Suprapubic skin (tissue), 4 donors: ENCODE measurements around the gene ARAP2.

ENCODE experiments used
- CTCF ChIP-seq, 2 donors: fragments of 200-600 bp in 1 of 2; fragments of 450-650 bp in 1 of 2; sonication (generic) in 1 of 2; IDR thresholded peaks; one replicate each; pipeline ENCODE4 v1.5.1; 2016 to 2019; ENCODE audit warnings: antibody characterized with exemption in 2 of 2, mild to moderate bottlenecking in 1 of 2, moderate library complexity in 1 of 2
- EP300 ChIP-seq: sonication (generic); formaldehyde crosslinking; IDR thresholded peaks from one replicate; pipeline ENCODE4 v1.6.1; 2017; ENCODE audit warnings: antibody characterized with exemption
- POLR2A ChIP-seq, 2 donors: fragments of 450-650 bp; IDR thresholded peaks; one replicate each; pipeline ENCODE4 v1.6.1; 2017; ENCODE audit warnings: antibody characterized with exemption in 2 of 2, mild to moderate bottlenecking in 2 of 2, moderate library complexity in 2 of 2
- POLR2AphosphoS5 ChIP-seq, 3 donors: sonication (generic); formaldehyde crosslinking; IDR thresholded peaks; one replicate each; pipeline ENCODE4 v1.6.1; 2017; ENCODE audit warnings: antibody characterized with exemption in 3 of 3

GRCh38 chr4:36255577-36255976 is 11.3 kb upstream of the ARAP2 start:
- TF ChIP-seq CTCF (IDR thresholded peaks at IDR 0.05) (no peak), POLR2AphosphoS5 (IDR thresholded peaks at IDR 0.05) (no peak), POLR2A (IDR thresholded peaks at IDR 0.05) (no peak), EP300 (no peak)
